Endothelial cell of umbilical vein (primary cell): Measurements from ENCODE around the gene SFTPD. TPM values are rescaled to one million over a fixed set of nuclear protein-coding genes. Genes with fewer than 3 reads are reported as not detected.

ENCODE experiments used
- BruUV-seq: library from RNA; stranded (reverse); fragments of 400-500 nt; replicated peaks from 2 replicates; lab custom pipeline; 2021; lab: Mats Ljungman, UMichigan
- CTCF ChIA-PET: fragments of 300-600, 350-600 bp; sonication (Branson Sonifier 250); formaldehyde crosslinking; loops from one replicate; lab custom pipeline; 2021; ENCODE audit warnings: antibody characterized with exemption, inconsistent platforms; lab: Charles Lee
- POLR2A ChIA-PET: fragments of 300-600, 350-600 bp; sonication (Branson Sonifier 250); formaldehyde crosslinking; loops from one replicate; lab custom pipeline; 2021; ENCODE audit warnings: antibody characterized with exemption, inconsistent platforms; lab: Charles Lee
- DNase-seq: peaks from one replicate; pipeline ENCODE4 v3.0.0-alpha.2; 2011; ENCODE audit warnings: low read depth, low spot score
- FAIRE-seq: peaks from 2 replicates; lab custom pipeline; 2011; peaks lifted over from hg19 to GRCh38; lab: Jason Lieb, UNC
- H2AFZ ChIP-seq: 2 replicates; pipeline ENCODE4 v1.6.0; 2012; ENCODE audit warnings: low read depth, low read length, control low read depth, inconsistent platforms
- H3K27ac ChIP-seq: 2 replicates; pipeline ENCODE4 v1.5.1; 2011; ENCODE audit warnings: low read depth, mild to moderate bottlenecking, control low read depth, low read length, moderate library complexity; ENCODE audit not compliant: insufficient read depth
- H3K27me3 ChIP-seq, 2 experiments: 2 replicates each; pipeline versions ENCODE4 v1.6.0 to v1.6.1; 2011; ENCODE audit warnings: low read length in 2 of 2, mixed read lengths in 1 of 2; ENCODE audit not compliant: control insufficient read depth in 2 of 2, insufficient read depth in 2 of 2
- H3K36me3 ChIP-seq, 2 experiments: 2 replicates in 1 of 2; 3 replicates in 1 of 2; pipeline ENCODE4 v1.5.1; 2011; ENCODE audit warnings: low read length in 2 of 2, mild to moderate bottlenecking in 1 of 2, moderate library complexity in 1 of 2; ENCODE audit not compliant: control insufficient read depth in 2 of 2, insufficient read depth in 2 of 2; ENCODE audit errors: extremely low read depth in 1 of 2
- H3K4me1 ChIP-seq: 3 replicates; pipeline ENCODE4 v1.5.1; 2011; ENCODE audit warnings: mild to moderate bottlenecking, low read length; ENCODE audit not compliant: control insufficient read depth, insufficient read depth; ENCODE audit errors: extremely low read depth
- H3K4me2 ChIP-seq: 2 replicates; pipeline ENCODE4 v1.6.1; 2011; ENCODE audit warnings: low read length, control low read depth, mixed read lengths; ENCODE audit not compliant: insufficient read depth
- H3K4me3 ChIP-seq, 3 experiments: fragments of 200-600 bp in 1 of 3; sonication (generic), shearing (Covaris generic) in 1 of 3; replicated peaks in 1 of 3; 2 replicates each; pipeline ENCODE4 v1.5.1; 2011 to 2016; ENCODE audit warnings: control low read depth in 3 of 3, low read length in 3 of 3, mild to moderate bottlenecking in 2 of 3, inconsistent platforms in 1 of 3, low read depth in 1 of 3, moderate library complexity in 1 of 3; ENCODE audit not compliant: insufficient read depth in 1 of 3
- H3K79me2 ChIP-seq: 2 replicates; pipeline ENCODE4 v1.6.0; 2012; ENCODE audit warnings: low read length, inconsistent platforms; ENCODE audit not compliant: control insufficient read depth, insufficient read depth
- H3K9ac ChIP-seq: replicated peaks from 2 replicates; pipeline ENCODE3; 2011; ENCODE audit warnings: low read length, control low read depth; ENCODE audit not compliant: insufficient read depth; ENCODE audit errors: extremely low read depth
- H3K9me1 ChIP-seq: replicated peaks from 3 replicates; pipeline ENCODE4 v1.6.0; 2011; ENCODE audit warnings: mild to moderate bottlenecking, low read length; ENCODE audit not compliant: control insufficient read depth, insufficient read depth; ENCODE audit errors: extremely low read depth
- H3K9me3 ChIP-seq: replicated peaks from 2 replicates; pipeline ENCODE4 v1.5.1; 2012; ENCODE audit warnings: low read length, inconsistent platforms; ENCODE audit not compliant: control insufficient read depth, insufficient read depth
- H4K20me1 ChIP-seq: replicated peaks from 2 replicates; pipeline ENCODE3; 2011; ENCODE audit warnings: mild to moderate bottlenecking, low read length; ENCODE audit not compliant: control insufficient read depth, insufficient read depth; ENCODE audit errors: extremely low read depth
- EZH2 ChIP-seq: IDR thresholded peaks from 2 replicates; pipeline ENCODE4 v1.6.1; 2012; ENCODE audit warnings: borderline replicate concordance, low read depth, mild to moderate bottlenecking, moderate library complexity, low read length, inconsistent platforms; ENCODE audit not compliant: severe bottlenecking
- FOS ChIP-seq: IDR thresholded peaks from 2 replicates; pipeline ENCODE4 v1.6.1; 2011; ENCODE audit warnings: mild to moderate bottlenecking, low read length, moderate library complexity, borderline replicate concordance; ENCODE audit not compliant: insufficient read depth
- GATA2 ChIP-seq: IDR thresholded peaks from 2 replicates; pipeline ENCODE4 v1.7.0; 2011; ENCODE audit warnings: low read depth, mild to moderate bottlenecking, moderate library complexity, mixed read lengths, low read length; ENCODE audit not compliant: insufficient read length, insufficient read depth
- JUN ChIP-seq: IDR thresholded peaks from 2 replicates; pipeline ENCODE4 v1.6.1; 2011; ENCODE audit warnings: borderline replicate concordance, low read depth; ENCODE audit not compliant: insufficient read length, insufficient read depth
- MAX ChIP-seq: IDR thresholded peaks from 2 replicates; pipeline ENCODE4 v1.6.1; 2011; ENCODE audit not compliant: insufficient read depth, insufficient read length
- MYC ChIP-seq: IDR thresholded peaks from one replicate; pipeline ENCODE4 v1.6.1; 2011; ENCODE audit warnings: mild to moderate bottlenecking, low read depth, low read length
- POLR2A ChIP-seq: IDR thresholded peaks from 2 replicates; pipeline ENCODE4 v1.6.1; 2012; ENCODE audit warnings: low read depth, mild to moderate bottlenecking, control low read depth, low read length
- POLR2AphosphoS5 ChIP-seq: IDR thresholded peaks from 2 replicates; pipeline ENCODE4 v1.6.1; 2012; ENCODE audit warnings: low read depth, mild to moderate bottlenecking, control low read depth, low read length, moderate library complexity; ENCODE audit not compliant: insufficient read depth
- dilution Hi-C: fragments of 300-500 bp; cut with MboI; formaldehyde crosslinking; loops from one replicate; pipeline ENCODE4 v1.15.0; 2019; ENCODE audit warnings: low sequenced_read_pairs; ENCODE audit not compliant: extremely low pct_ligation_motif_present
- intact Hi-C: fragments of 100-400 bp; cut with micrococcal nuclease; formaldehyde crosslinking; loops from one replicate; pipeline ENCODE4 v1.10.0; 2022
- polyA plus RNA-seq, 4 experiments: library from polyadenylated mRNA; depleted of rRNA in 3 of 4; stranded (reverse) in 3 of 4; unstranded in 1 of 4; fragments of >200 nt; gene quantifications; 2 replicates each; pipeline versions ENCODE4 v1.2.1 to v1.2.3, GENCODE V29; 2011 to 2012; ENCODE audit warnings: missing spikeins in 1 of 4
- total RNA-seq: library from RNA; stranded (reverse); gene quantifications from 2 replicates; pipeline ENCODE4 v1.2.3, GENCODE V29; 2021
- TF ChIP-seq, protein P1 (sequence below), 2 donors: IDR thresholded peaks; 1 replicate in 1 of 2; 2 replicates in 1 of 2; pipeline ENCODE4 v1.5.1; 2011; ENCODE audit warnings: low read length in 2 of 2, mild to moderate bottlenecking in 2 of 2, moderate library complexity in 2 of 2, control low read depth in 1 of 2, inconsistent platforms in 1 of 2, low read depth in 1 of 2; ENCODE audit not compliant: insufficient read depth in 1 of 2; ENCODE audit errors: extremely low read depth in 1 of 2

The SFTPD gene
- total and polyA plus RNA-seq, 2 donors (not counting 3 experiments of a cell fraction or from before 2014, with no cell fraction given): not detected

DNA sequence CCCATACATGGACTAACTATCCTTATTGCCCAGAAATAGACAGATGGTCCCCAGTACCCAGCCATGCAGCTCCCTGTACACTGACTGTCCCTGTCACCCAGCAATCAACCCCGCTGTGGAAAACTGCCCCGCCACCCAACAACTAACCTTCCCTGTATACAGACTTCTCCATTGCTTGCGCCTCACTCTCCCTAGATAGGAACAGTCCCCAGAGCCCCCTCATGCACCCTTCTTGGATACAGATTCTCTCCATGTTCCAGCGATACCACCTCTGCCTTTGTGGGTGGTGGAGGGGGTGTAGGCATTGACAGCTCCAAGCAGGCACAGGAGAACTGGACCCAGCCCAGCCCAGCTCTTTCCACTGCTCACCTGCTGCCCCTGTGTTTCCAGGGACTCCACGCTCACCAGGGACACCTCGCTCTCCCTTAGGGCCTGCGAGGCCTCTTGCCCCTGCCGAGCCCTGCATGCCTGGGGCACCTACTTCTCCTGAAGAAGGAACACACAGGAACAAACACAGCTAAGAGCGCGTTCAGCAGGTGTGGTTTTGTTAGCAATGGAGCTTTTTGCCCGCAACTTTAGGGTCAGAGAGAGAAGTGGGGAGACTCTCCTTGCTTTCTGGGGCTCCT lies 7.2 kb downstream of the SFTPD start:
- H3K4me2 ChIP-seq: no peak overlapping the region
- no peak for FAIRE-seq
- H4K20me1 ChIP-seq: no peaks in the 10 kb centered on the region
- H2AFZ ChIP-seq: no peak overlapping the region
- H3K9me3 ChIP-seq: no peaks in the 10 kb centered on the region
- H3K79me2 ChIP-seq: no peaks in the 10 kb centered on the region
- ChIA-PET POLR2A (no interaction called here), CTCF (interaction anchor here (1.6 kb wide), 1 partner anchor 10 kb away, joined by 5 read pairs; no protein-coding TSS in a partner anchor)
- H3K4me3 ChIP-seq: no peak overlapping the region
- DNase-seq: no peak
- peaks cover 0 to 4% of the 10 kb centered on the region in 2 experiments for H3K27me3 ChIP-seq
- dilution Hi-C loops: no loop called here
- H3K27ac ChIP-seq: no peak overlapping the region
- TF ChIP-seq MYC: no peak
- no peak for TF ChIP-seq FOS
- TF ChIP-seq POLR2A: no peak
- TF ChIP-seq, protein P1, sequence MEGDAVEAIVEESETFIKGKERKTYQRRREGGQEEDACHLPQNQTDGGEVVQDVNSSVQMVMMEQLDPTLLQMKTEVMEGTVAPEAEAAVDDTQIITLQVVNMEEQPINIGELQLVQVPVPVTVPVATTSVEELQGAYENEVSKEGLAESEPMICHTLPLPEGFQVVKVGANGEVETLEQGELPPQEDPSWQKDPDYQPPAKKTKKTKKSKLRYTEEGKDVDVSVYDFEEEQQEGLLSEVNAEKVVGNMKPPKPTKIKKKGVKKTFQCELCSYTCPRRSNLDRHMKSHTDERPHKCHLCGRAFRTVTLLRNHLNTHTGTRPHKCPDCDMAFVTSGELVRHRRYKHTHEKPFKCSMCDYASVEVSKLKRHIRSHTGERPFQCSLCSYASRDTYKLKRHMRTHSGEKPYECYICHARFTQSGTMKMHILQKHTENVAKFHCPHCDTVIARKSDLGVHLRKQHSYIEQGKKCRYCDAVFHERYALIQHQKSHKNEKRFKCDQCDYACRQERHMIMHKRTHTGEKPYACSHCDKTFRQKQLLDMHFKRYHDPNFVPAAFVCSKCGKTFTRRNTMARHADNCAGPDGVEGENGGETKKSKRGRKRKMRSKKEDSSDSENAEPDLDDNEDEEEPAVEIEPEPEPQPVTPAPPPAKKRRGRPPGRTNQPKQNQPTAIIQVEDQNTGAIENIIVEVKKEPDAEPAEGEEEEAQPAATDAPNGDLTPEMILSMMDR (IDR thresholded peaks at IDR 0.05; ENCODE audit: extremely low read depth in 1 of 2, insufficient read depth in 1 of 2, low read depth in 1 of 2, low read length in 2 of 2): no peak
- TF ChIP-seq GATA2: no peak
- no peak for TF ChIP-seq POLR2AphosphoS5
- no peak for TF ChIP-seq EZH2
- TF ChIP-seq JUN: no peak
- no peak for TF ChIP-seq MAX
- H3K9ac ChIP-seq: no peak overlapping the region
- no peaks in the 10 kb centered on the region for H3K4me1 ChIP-seq
- intact Hi-C loops: no loop called here
- H3K9me1 ChIP-seq: no peaks in the 10 kb centered on the region
- no TSS peak for BruUV-seq
- H3K36me3 ChIP-seq: no peaks in the 10 kb centered on the region
